ENCODE results near the gene C6orf89. TPM values are rescaled to one million over a fixed set of nuclear protein-coding genes. Genes with fewer than 3 reads are reported as not detected.

Gene C6orf89
- total RNA-seq, 1 experiment from 2014 or later: 32.9 TPM

DNA sequence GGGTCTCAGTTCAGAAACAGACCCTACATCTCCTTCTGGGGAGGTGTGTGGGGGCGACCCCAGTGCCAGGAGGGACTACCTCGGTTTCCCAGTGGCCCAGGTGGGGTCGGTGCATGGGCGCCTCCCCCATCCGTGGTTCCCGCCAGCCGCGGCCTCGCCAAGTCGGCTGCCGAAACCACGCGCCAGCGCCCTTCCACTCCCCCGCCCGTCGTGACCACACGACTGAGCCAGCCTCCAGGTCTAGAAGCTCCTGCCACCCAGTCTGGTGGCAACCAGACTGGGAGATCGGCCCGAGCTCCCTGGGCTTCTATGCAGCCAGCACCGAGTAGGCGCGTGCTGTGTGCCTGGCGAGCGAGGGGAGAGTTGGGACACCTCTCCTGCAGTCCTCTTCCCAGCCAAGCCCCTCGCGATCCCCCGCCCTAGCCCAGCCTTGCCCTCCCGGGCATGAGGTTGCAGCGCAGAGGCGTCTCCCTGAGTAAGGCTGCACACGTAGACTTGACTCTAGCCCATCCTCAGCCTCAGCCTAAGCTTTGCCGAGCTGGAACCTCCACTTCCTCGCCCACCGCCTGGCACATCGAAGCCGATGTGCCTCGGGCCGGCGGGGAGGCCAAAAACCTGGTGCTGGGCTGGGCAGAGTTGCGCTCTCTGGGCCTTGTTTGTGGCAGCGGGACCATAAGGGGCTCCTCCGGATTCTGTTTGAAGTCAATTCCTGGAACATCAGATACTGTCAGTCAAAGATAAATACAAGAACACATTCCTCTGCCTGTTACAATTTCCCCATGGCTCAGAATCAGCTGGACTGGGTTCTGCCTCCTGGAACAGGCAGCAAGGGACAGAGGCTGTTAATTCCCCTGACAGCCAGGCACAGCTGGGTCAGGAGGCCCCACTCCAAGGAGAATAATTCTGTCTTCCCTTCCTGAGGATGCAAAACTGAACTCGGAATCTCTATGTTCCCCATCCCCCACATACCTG, 45.0 kb upstream of the C6orf89 start:
- TF ChIP-seq EZH2 (IDR thresholded peaks at IDR 0.05) (no peak), ZFX (IDR thresholded peaks at IDR 0.05) (no peak), ZNF274 (IDR thresholded peaks at IDR 0.05; ENCODE audit: low read depth, low read length) (no peak), ZBTB33 (IDR thresholded peaks at IDR 0.05; ENCODE audit: extremely low read depth, insufficient replicate concordance, low read length) (no peak), CEBPB (IDR thresholded peaks at IDR 0.05; ENCODE audit: low read depth) (no peak), SP1 (IDR thresholded peaks at IDR 0.05; ENCODE audit: low read depth) (no peak), SRF (IDR thresholded peaks at IDR 0.05; ENCODE audit: low read depth) (no peak), POLR2AphosphoS5 (IDR thresholded peaks at IDR 0.05; ENCODE audit: low read depth, low read length) (no peak), TCF7L2 (IDR thresholded peaks at IDR 0.05; ENCODE audit: borderline replicate concordance, extremely low read depth, insufficient read depth, insufficient read length) (no peak), RAD21 (IDR thresholded peaks at IDR 0.05; ENCODE audit: low read depth) (no peak), FOSL1 (IDR thresholded peaks at IDR 0.05; ENCODE audit: low read depth) (no peak), EGR1 (IDR thresholded peaks at IDR 0.05; ENCODE audit: low read depth) (no peak), SIN3A (IDR thresholded peaks at IDR 0.05; ENCODE audit: low read depth) (no peak)
- TF ChIP-seq, protein P1, sequence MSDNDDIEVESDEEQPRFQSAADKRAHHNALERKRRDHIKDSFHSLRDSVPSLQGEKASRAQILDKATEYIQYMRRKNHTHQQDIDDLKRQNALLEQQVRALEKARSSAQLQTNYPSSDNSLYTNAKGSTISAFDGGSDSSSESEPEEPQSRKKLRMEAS (IDR thresholded peaks at IDR 0.05): no peak
- H3K4me2 ChIP-seq (ENCODE audit: low read length): peak overlapping the region; percentile 41; the same call in 1 of the 2 replicates
- H3K9ac ChIP-seq (ENCODE audit: low read length): no peak overlapping the region
- ATAC-seq (no peak), DNase-seq (ENCODE audit: low read depth, low spot score) (no peak)
- CTCF ChIA-PET: interaction anchor here (0.7 kb wide), 1 partner anchor 576 kb away, joined by 3 read pairs; no protein-coding TSS in a partner anchor
- peaks cover 0 to 7% of the 10 kb centered on the region in 2 experiments; a peak in 1 of 4 replicates for H3K4me1 ChIP-seq (ENCODE audit: control insufficient read depth in 1 of 2, insufficient read depth in 2 of 2, low read length in 2 of 2)
- no peaks in the 10 kb centered on the region for H3K9me2 ChIP-seq (ENCODE audit: insufficient read depth)
- H3K9me3 ChIP-seq (ENCODE audit: control insufficient read depth in 1 of 2, insufficient read depth in 1 of 2, low read depth in 1 of 2, low read length in 2 of 2): no peaks in the 10 kb centered on the region
- POLR2A ChIA-PET: no interaction called here
- no peak overlapping the region for H2AFZ ChIP-seq (ENCODE audit: low read depth, low read length, poor library complexity, severe bottlenecking)
- H3K27ac ChIP-seq (ENCODE audit: low read depth, low read length): no peak overlapping the region
- no peak overlapping the region for H3K4me3 ChIP-seq (replicated peaks in 1 of 2; ENCODE audit: low read depth in 1 of 2, low read length in 2 of 2)
- H3K36me3 ChIP-seq (ENCODE audit: control insufficient read depth in 1 of 2, insufficient read depth in 2 of 2, low read length in 2 of 2): no peaks in the 10 kb centered on the region
- no peaks in the 10 kb centered on the region for H4K20me1 ChIP-seq (ENCODE audit: insufficient read depth)
- BruUV-seq (replicated peaks): no TSS peak
- RAD21 ChIA-PET (ENCODE audit: low non-redundant PET in 1 of 2, low total read pairs in 2 of 2, uncharacterized antibody in 2 of 2, unreplicated experiment in 2 of 2): no interaction called here
- H3K27me3 ChIP-seq (ENCODE audit: insufficient read depth, low read length): peaks cover 10% of the 10 kb centered on the region; the same call in 1 of the 2 replicates
- intact Hi-C loops (cut with micrococcal nuclease): no loop called here
- H3K79me2 ChIP-seq (ENCODE audit: insufficient read depth, low read length): no peaks in the 10 kb centered on the region

All from HCT116 (cell line).